ENCODE results near the gene DDHD1.
"Not testable (repeated sequence)": the region's sequence is repeated elsewhere in the genome, so short reads cannot be mapped to it uniquely, and the experiment has no call there.

- not testable (repeated sequence) for TF ChIP-seq CTCF (IDR thresholded peaks at IDR 0.05 in 8 of 11, conservative IDR thresholded peaks at IDR 0.05 in 3 of 11); POLR2AphosphoS5 (IDR thresholded peaks at IDR 0.05); POLR2A (IDR thresholded peaks at IDR 0.05)
These were observed 28.4 kb upstream of the DDHD1 start for GRCh38 chr14:53181463-53182081.
